ENCODE measurements around the gene SERINC5.
"Not testable (repeated sequence)": the region's sequence is repeated elsewhere in the genome, so short reads cannot be mapped to it uniquely, and the experiment has no call there.

The SERINC5 gene

GRCh38 chr5:80125962-80126480 lies 129.8 kb downstream of the SERINC5 start:
- no peak for DNase-seq

GRCh38 chr5:80125022-80125961 lies 130.6 kb downstream of the SERINC5 start:
- DNase-seq, result no peak

GRCh38 chr5:80124121-80124918 lies 131.5 kb downstream of the SERINC5 start:
- no peak for DNase-seq

GRCh38 chr5:80122579-80122978 lies 133.3 kb downstream of the SERINC5 start:
- no peak for DNase-seq

GRCh38 chr5:80119372-80119771 lies 136.5 kb downstream of the SERINC5 start:
- DNase-seq, result no peak

GRCh38 chr5:80117446-80117845 lies 138.4 kb downstream of the SERINC5 start:
- DNase-seq, result no peak

GRCh38 chr5:80116465-80116864 lies 139.4 kb downstream of the SERINC5 start:
- DNase-seq, result no peak

- DNase-seq, result no peak
These were observed 139.8 kb downstream of the SERINC5 start for GRCh38 chr5:80116000-80116399.

GRCh38 chr5:80114860-80115259 lies 141.0 kb downstream of the SERINC5 start:
- DNase-seq, result no peak

- DNase-seq, result not testable (repeated sequence)
These were observed 144.4 kb downstream of the SERINC5 start for GRCh38 chr5:80111376-80111990.

- DNase-seq, result peak; percentile 59
These were observed 146.0 kb downstream of the SERINC5 start for GRCh38 chr5:80109646-80110478.

GRCh38 chr5:80106916-80107315 lies 148.9 kb downstream of the SERINC5 start:
- DNase-seq, result no peak

GRCh38 chr5:80105698-80106439 lies 150.0 kb downstream of the SERINC5 start:
- no peak for DNase-seq

- no peak for DNase-seq
These were observed 152.5 kb downstream of the SERINC5 start for GRCh38 chr5:80103371-80103770.

- no peak for DNase-seq
These were observed 153.9 kb downstream of the SERINC5 start for GRCh38 chr5:80101993-80102392.

GRCh38 chr5:80097451-80097850 lies 158.4 kb downstream of the SERINC5 start:
- DNase-seq, result no peak

GRCh38 chr5:80094236-80094738 lies 161.6 kb downstream of the SERINC5 start:
- DNase-seq, result no peak

- DNase-seq, result no peak
These were observed 162.1 kb downstream of the SERINC5 start for GRCh38 chr5:80093796-80094195.

GRCh38 chr5:80092486-80093107 lies 163.3 kb downstream of the SERINC5 start:
- no peak for DNase-seq

GRCh38 chr5:80091792-80092192 lies 164.1 kb downstream of the SERINC5 start:
- DNase-seq, result peak; percentile 68

GRCh38 chr5:80090884-80091166 lies 165.0 kb downstream of the SERINC5 start:
- DNase-seq, result no peak
